Fibroblast of skin of left quadriceps (primary cell): Measurements from ENCODE around the gene TXNDC12.

Experiments used
- DNase-seq, 2 experiments: peaks; one replicate each; pipeline ENCODE4 v3.0.0-alpha.2; 2013; ENCODE audit warnings: low read depth in 2 of 2

TXNDC12 gene

DNA sequence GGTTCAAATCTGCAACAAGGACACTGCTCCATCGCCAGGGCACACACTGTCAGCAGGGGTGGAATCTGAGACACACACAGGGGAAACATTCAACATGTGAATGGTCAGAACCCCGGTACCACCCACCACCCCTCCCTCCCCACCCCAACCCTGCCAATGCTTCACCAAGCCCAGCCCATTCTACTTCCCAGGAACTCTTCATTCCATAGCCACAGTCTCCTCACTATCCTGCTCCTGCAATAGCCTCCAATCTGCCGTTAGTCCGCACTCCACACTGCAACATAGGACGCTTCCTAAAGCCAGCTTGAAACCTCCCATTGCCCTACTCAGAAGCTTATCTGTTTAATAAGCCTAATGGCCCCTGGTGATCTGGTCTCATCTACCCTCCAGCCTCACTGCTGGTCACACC lies 57.0 kb downstream of the TXNDC12 start:
- no peak for DNase-seq

DNA sequence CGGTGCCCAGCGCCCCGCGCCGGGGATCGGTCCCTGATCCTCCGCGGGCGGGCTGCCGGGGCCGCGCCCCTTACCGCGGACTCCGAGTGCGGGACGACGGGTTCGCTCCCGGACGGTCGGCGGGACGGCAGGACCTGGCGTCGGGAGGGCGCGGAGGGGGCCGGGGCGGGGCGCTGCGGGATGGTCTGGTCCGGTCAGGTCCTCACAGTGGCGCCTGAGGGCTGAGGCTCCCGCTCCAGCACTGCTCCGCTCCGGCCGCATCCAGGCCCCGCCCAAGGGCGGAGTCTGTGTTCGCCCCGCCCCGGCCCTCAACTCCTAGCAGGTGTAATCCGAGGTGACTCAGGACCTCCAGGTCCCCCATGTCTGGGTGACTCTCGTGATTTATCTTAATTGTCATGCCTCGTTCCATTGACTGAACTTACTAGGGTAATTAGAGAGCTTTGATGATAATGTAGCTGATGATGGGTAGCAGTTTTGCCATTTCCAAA lies 64.5 kb downstream of the TXNDC12 start, which contains the start of gene RAB3B:
RAB3B (minus strand) TSS at position 223 of the 488 bp plus-strand sequence. CDS start 13,583 bp downstream, outside the sequence.
- peak in 1 of 2 experiments; percentile 12 for DNase-seq

DNA sequence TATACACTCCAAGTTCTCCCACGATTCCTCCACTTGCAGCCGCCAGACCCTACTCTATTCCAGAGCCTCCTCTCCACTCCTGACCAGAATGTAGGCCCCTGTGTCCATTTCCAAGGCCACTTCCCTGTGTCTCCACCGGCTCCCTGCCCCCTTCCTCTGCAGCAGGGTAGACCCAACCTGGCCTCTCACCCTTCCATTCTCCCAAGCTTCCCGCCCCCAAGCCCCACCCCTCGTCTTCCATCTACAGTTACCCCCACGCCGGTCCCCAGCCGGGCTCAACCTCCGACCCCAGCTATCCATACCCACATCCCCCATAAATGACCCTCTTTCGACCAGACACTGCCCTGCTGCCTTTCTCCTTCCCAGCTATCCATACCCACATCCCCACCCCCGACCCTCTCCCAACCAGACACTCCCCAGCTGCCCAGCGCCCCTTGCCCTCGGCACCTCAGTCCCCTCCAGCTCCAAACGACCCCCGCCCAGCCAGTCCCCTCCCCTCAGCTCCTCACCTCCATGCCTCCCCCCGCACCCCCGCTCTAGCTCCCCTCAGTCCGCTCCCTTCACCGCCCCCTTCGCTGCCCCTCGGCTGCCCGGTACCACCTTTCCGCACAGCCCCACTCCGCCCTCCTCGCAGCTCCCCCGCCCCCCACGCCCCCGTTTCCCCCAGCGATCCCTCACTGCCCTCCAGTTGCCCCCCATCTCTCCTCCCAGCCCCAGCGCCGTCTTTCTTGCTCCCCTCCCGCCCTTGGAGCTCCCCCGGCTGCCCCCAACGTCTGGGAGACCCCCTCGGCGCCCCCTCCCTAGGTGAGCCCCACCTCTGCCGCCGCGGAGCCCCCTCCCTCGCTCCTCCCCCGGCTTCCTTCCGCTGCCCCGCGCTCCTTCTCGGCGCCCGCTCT lies 65.2 kb downstream of the TXNDC12 start:
- no peak for DNase-seq

DNA sequence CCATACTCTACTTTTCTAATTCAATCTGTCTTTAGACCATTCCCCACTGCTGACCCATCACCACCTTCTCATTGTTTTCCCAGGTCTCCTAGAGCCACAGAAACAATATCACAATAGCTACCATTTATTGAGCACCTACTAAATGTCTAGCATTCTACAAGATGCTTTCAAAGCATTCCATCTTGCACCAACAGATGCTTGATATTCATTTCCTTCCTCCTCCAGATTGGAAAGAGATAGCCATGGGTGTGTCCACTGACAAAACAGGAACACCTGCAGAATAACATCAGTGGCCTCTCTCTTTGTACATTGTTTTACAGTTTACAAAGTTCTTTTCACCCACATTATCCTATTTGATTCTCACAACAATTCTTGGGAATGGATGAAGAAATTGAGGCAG lies 66.7 kb downstream of the TXNDC12 start:
- no peak for DNase-seq

DNA sequence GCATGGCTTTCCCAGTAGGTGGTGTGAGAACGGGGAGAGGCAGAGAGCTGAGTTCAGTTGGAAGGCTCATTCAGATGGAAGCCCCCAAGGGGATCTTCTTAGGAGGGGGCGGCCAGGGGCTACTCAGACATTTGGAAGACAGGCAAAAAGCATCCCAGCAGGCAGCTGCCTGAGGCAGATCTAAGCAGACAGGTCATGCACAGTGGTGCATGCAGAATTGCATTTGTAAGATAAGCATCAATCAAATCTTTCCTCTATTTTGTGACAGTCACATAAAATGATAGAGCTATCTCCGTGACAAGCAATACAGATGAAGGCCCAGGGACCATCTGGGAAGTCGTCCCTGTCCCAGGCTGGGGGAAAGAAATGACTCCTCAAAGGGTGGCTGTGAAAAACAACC lies 68.3 kb downstream of the TXNDC12 start:
- DNase-seq, result no peak

DNA sequence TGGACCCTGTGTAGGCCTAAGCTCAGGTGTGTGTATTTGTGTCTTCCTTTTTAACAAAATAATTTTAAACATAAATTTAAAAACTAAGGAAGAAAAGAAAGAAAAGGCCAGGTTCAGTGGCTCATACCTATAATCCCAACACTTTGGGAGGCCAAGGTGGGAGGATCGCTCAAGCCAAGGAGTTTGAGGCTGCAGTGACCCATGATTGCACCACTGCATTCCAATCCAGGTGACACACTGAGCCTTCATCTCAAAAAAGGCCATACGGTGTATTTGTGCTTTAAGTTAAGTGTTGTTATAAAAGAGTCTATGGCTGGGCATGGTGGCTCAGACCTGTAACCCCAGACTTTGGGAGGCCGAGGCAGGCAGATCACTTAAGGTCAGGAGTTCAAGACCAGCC lies 72.8 kb downstream of the TXNDC12 start:
- DNase-seq, result no peak

DNA sequence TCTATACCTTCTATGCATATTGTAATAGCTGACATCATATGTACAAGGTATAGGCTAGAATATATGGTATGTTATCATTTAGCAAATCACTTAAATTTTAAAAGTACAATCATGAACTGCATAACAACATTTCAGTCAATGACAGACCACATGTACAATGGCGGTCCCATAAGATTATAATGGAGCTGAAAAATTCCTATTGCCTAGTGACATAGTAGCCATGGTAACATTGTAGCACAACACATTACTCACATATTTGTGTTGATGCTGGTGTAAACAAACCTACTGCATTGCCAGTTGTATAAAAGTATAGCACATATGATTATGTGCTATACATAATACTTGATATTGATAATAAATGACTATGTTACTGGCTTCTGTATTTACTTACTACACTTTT lies 73.4 kb downstream of the TXNDC12 start:
- DNase-seq, result no peak

DNA sequence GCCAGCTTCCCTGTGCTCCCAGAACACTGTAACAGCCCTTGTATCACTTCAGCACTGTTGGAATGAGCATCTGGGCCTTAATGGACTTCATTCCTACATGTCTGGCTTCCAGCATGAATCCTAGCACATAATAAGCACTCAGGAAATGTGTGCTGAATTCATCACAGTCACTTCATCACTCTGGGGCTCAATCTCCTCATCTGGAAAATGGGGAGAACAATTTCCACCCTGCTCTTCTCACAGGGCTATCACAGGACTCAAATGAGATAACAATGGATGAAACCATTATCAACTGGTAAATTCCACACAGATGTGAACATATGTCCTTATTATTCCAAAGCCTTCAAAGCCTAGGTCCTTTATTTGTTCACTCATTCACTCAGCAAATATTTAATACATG lies 76.9 kb downstream of the TXNDC12 start:
- DNase-seq, result no peak

DNA sequence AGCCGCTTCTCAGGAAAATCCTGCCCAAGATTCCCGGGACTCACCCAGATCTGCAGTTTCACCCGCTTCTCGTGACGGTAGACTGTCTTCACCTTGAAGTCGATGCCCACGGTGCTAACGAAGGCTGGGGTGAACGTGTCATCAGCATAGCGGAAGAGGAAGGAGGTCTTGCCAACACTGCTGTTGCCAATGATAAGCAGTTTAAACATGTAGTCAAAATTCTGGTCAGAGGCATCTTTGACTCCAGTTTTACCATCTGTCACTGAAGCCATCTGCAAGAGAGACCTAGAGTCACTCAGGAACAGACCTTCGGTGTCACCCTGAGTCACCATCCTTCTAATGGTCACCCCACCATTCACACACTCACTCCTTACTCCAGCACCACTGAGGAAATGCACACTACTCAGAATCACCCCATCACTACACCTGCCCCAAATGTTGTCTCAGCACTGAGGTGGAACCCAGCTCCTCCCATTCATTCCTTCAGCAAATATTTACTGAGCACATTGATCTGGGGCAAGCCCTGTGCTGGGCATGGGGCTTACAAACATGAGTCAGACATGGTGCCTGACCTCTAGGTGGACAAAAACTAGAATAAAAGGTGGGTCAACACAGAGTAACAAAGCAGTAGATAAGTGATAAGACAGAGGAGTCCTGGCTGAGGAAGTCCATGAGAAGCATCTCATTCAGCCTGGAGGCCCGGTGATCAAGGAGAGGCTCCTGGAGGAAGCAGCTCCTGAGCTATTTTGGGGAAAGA lies 78.0 kb downstream of the TXNDC12 start:
- no peak for DNase-seq

DNA sequence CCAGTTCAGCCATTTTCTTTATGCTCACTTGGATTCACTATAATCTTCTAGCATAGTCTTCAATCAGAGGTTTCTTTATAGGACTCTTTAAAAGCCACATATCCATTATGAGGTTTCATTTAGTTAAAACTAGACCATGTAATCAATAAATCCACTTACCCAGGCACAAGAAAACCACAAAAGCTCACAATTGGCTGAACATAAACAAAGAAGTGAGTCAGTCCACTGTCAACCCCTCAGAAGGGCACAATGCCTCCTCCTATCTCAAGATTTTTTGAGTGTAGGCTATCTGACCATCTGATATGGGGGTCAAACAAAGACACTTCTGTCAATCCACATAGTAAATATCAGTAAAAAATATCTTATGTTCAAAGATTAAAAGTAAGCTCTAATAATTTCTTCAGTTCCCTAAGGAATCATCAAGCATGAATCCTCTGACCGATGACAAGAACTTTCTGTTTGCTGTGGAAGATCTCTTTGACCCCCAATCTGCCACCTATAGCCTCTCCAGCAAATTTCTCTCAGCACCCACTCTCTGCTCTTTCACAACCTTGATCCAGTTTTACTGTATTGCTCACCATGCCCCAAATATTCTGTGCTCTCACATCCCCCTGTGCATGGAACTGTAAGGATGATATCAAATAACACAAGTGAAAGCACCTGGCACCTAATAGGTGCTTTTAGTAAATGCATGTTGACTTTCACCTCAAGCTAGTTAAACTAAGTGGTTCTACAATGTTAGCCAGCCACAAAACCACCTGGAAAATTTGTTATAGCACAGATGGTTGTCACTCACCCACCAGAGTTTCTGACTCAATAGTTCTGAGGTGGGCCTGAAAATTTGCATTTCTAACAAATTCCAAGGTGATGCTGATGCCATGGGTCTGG lies 81.2 kb downstream of the TXNDC12 start:
- DNase-seq, result no peak
